HepG2 (cell line): ENCODE results near the gene CAMTA1. TPM values are rescaled to one million over a fixed set of nuclear protein-coding genes. Genes with fewer than 3 reads are reported as not detected.

Experiments
- ATAC-seq: fragments of 200-7000 bp; cut with Tn5 transposase; 3 replicates; pipeline ENCODE4 v1.9.1; 2020; ENCODE audit warnings: mild to moderate bottlenecking, moderate library complexity
- BruUV-seq: library from RNA; stranded (reverse); fragments of 400-500 nt; replicated peaks from 2 replicates; lab custom pipeline; 2021; lab: Mats Ljungman, UMichigan
- CTCF ChIA-PET: fragments of 300-600 bp; formaldehyde crosslinking; extraction: SDS; loops from one replicate; lab custom pipeline; 2021; ENCODE audit warnings: low total read pairs, inconsistent platforms, low intra/inter-chr PET ratio; lab: Yijun Ruan, JAX
- POLR2A ChIA-PET: fragments of 350-600 bp; sonication (Branson Sonifier 250); formaldehyde crosslinking; loops from one replicate; lab custom pipeline; 2020; ENCODE audit warnings: antibody characterized with exemption, inconsistent platforms; lab: Yijun Ruan, JAX
- DNase-seq: peaks from one replicate; pipeline ENCODE4 v3.0.0-alpha.2; 2015; ENCODE audit warnings: low spot score
- FAIRE-seq: peaks from 3 replicates; lab custom pipeline; 2011; peaks lifted over from hg19 to GRCh38; lab: Jason Lieb, UNC
- H2AFZ ChIP-seq: one replicate; pipeline ENCODE4 v1.6.1; 2011; ENCODE audit warnings: low read length, inconsistent platforms
- H3K27ac ChIP-seq: fragments of 300-600 bp; 3 replicates; pipeline ENCODE4 v1.8.0; 2011; ENCODE audit warnings: mixed run types, mild to moderate bottlenecking, mixed read lengths, low read length, inconsistent platforms; ENCODE audit not compliant: insufficient read depth; ENCODE audit errors: extremely low read length
- H3K27me3 ChIP-seq, 2 experiments: fragments of 200-600 bp in 1 of 2; 2 replicates in 1 of 2; 3 replicates in 1 of 2; pipeline versions ENCODE4 v1.6.0 to v1.8.0; 2011; ENCODE audit warnings: low read length in 2 of 2, mild to moderate bottlenecking in 2 of 2, moderate library complexity in 2 of 2, inconsistent platforms in 1 of 2; ENCODE audit not compliant: insufficient read depth in 2 of 2, control insufficient read depth in 1 of 2
- H3K36me3 ChIP-seq, 2 experiments: fragments of 200-600 bp in 1 of 2; replicated peaks in 1 of 2; 2 replicates in 1 of 2; 3 replicates in 1 of 2; pipeline versions ENCODE4 v1.5.1 to v1.8.0; 2011; ENCODE audit warnings: low read length in 2 of 2, inconsistent platforms in 1 of 2; ENCODE audit not compliant: insufficient read depth in 2 of 2, control insufficient read depth in 1 of 2
- H3K4me1 ChIP-seq: 2 replicates; pipeline ENCODE4 v1.5.1; 2012; ENCODE audit warnings: low read length, inconsistent platforms; ENCODE audit not compliant: insufficient read depth
- H3K4me2 ChIP-seq: 2 replicates; pipeline ENCODE4 v1.6.0; 2011; ENCODE audit warnings: low read depth, low read length, inconsistent platforms
- H3K4me3 ChIP-seq, 3 experiments: fragments of 200-600 bp in 1 of 3; sonication (generic), shearing (Covaris generic) in 1 of 3; replicated peaks in 1 of 3; 2 replicates each; pipeline ENCODE4 v1.5.1; 2011 to 2016; ENCODE audit warnings: low read length in 3 of 3, inconsistent platforms in 2 of 3, low read depth in 2 of 3, mild to moderate bottlenecking in 2 of 3, control low read depth in 1 of 3, mixed read lengths in 1 of 3; ENCODE audit not compliant: insufficient read depth in 1 of 3
- H3K79me2 ChIP-seq: one replicate; pipeline ENCODE4 v1.6.1; 2011; ENCODE audit warnings: low read length, inconsistent platforms; ENCODE audit not compliant: insufficient read depth
- H3K9ac ChIP-seq: 2 replicates; pipeline ENCODE4 v1.6.0; 2011; ENCODE audit warnings: mild to moderate bottlenecking, low read depth, low read length, inconsistent platforms; ENCODE audit not compliant: insufficient read depth
- H3K9me3 ChIP-seq: 2 replicates; pipeline ENCODE4 v1.5.1; 2012; ENCODE audit warnings: mild to moderate bottlenecking, low read length
- H4K20me1 ChIP-seq: 2 replicates; pipeline ENCODE4 v1.6.0; 2011; ENCODE audit warnings: inconsistent platforms, mild to moderate bottlenecking, low read length, moderate library complexity; ENCODE audit not compliant: insufficient read depth
- ELF3 ChIP-seq: IDR thresholded peaks from 2 replicates; pipeline ENCODE4 v1.6.1; 2016; ENCODE audit warnings: missing genetic modification reagents, missing compliant biosample characterization
- HMG20A ChIP-seq: IDR thresholded peaks from 2 replicates; pipeline ENCODE4 v1.6.1; 2016; ENCODE audit warnings: borderline replicate concordance
- MIER2 ChIP-seq: IDR thresholded peaks from 2 replicates; pipeline ENCODE4 v1.6.1; 2016; ENCODE audit warnings: missing biosample characterization, missing genetic modification reagents
- NFKB2 ChIP-seq: sonication (generic); formaldehyde crosslinking; IDR thresholded peaks from 2 replicates; pipeline ENCODE4 v1.4.0; 2020; ENCODE audit warnings: missing genetic modification reagents, borderline replicate concordance
- PPARG ChIP-seq: conservative IDR thresholded peaks from 2 replicates; pipeline ENCODE4 v1.6.1; 2016; ENCODE audit warnings: missing biosample characterization, missing genetic modification reagents
- SCMH1 ChIP-seq: sonication (generic); formaldehyde crosslinking; IDR thresholded peaks from 2 replicates; pipeline ENCODE4 v1.9.0; 2021; ENCODE audit warnings: missing genetic modification reagents, mild to moderate bottlenecking, borderline replicate concordance
- SNAI1 ChIP-seq: sonication (generic); formaldehyde crosslinking; IDR thresholded peaks from 2 replicates; pipeline ENCODE4 v1.5.0; 2020; ENCODE audit warnings: mild to moderate bottlenecking, missing genetic modification reagents, borderline replicate concordance
- SRY ChIP-seq: sonication (generic); formaldehyde crosslinking; IDR thresholded peaks from 2 replicates; pipeline ENCODE4 v1.8.0; 2022; ENCODE audit warnings: mild to moderate bottlenecking, missing genetic modification reagents
- ZNF746 ChIP-seq: sonication (generic); formaldehyde crosslinking; IDR thresholded peaks from 2 replicates; pipeline ENCODE4 v1.8.0; 2022; ENCODE audit warnings: mild to moderate bottlenecking, missing genetic modification reagents
- WGBS: methylation state at CpG from one replicate; pipeline ENCODE4 v1.1.6; 2017; ENCODE audit warnings: low lambda C conversion rate; 5-methylcytosine and 5-hydroxymethylcytosine counted together
- in situ Hi-C: cut with HindIII; loops from 2 replicates; pipeline ENCODE4 v1.10.0; 2017; ENCODE audit warnings: low pct_unique_long_range_greater_than_20kb; ENCODE audit not compliant: extremely low pct_ligation_motif_present
- intact Hi-C: fragments of 100-400 bp; cut with micrococcal nuclease; formaldehyde crosslinking; loops from one replicate; pipeline ENCODE4 v1.10.0; 2022; ENCODE audit not compliant: unreplicated experiment
- polyA plus RNA-seq, 8 experiments: library from polyadenylated mRNA; depleted of rRNA in 3 of 8; stranded (reverse) in 7 of 8; unstranded in 1 of 8; fragments of >200 nt; fragmentation: Illumina TruSeq in 4 of 8; extraction: Trizol in 4 of 8; gene quantifications; 2 replicates each; pipeline versions ENCODE4 v1.2.1 to v1.2.3, GENCODE V29; 2011 to 2016; ENCODE audit warnings: low read depth in 4 of 8, missing spikeins in 1 of 8, mixed read lengths in 1 of 8; ENCODE audit not compliant: insufficient read depth in 1 of 8
- total RNA-seq, 5 experiments: library from RNA; depleted of rRNA; stranded (reverse); fragments of >200 nt; fragmentation: Illumina TruSeq; extraction: Trizol; gene quantifications; 2 replicates each; pipeline ENCODE4 v1.2.3, GENCODE V29; 2016; ENCODE audit warnings: low read depth in 1 of 5
- TF ChIP-seq, protein P1 (sequence below): fragments of 450-650 bp; IDR thresholded peaks from 2 replicates; pipeline ENCODE4 v1.6.1; 2017
- TF ChIP-seq, protein P2 (sequence below): sonication (generic); formaldehyde crosslinking; IDR thresholded peaks from 2 replicates; pipeline ENCODE4 v1.9.0; 2022; ENCODE audit warnings: low read depth, missing genetic modification reagents
- TF ChIP-seq, protein P3 (sequence below): sonication (generic); formaldehyde crosslinking; IDR thresholded peaks from 2 replicates; pipeline ENCODE4 v1.5.0; 2020; ENCODE audit warnings: mild to moderate bottlenecking, missing genetic modification reagents, borderline replicate concordance

CAMTA1 gene
- total and polyA plus RNA-seq, 2 of the 13 experiments (the other 11 are each of a cell fraction or from before 2014, with no cell fraction given) = 25.0 to 36.4 TPM

DNA sequence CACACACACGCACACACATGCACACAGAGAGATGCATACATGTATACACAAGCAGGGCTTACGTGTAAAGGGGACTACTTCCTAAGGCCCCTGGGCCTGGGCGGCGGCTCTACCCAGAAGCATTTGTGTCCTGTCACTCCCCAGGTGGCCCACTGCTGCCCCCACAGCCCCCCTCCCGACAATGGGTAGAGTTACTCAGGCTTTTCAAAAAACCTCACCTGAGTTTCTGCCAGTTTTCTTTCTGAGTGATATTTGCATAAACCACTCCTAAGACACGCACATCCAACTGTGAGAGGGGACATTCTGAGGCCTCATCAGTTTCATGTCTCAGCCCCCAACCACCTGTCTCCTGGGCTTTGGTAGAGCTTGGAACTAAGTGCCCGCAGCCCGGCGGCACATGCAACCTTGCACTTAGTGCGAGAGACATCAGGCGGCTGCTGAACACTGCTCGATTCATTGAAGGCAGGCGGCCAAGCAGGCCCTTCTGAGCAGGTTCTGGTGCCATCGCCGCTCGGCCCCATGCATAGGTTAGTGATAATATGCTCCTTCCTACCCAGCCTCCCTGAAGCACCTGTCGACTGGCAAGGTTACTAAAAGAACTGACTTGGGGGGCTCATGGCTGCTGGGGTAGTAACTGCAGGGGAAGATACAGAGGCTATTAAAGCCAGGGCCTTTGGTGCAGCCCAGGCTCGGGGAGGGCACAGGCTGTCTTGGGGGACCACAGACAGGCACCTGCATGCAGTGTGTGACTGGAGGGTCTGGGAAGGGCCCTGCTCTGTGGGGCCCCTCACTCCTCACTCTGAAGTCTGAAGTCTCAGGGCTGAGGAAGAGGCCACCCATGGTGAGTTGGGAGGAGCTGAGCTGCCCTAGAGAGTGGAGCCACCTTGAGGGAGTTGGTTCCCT lies 621.6 kb downstream of the CAMTA1 start (continued):
- no peak for TF ChIP-seq PPARG (CRISPR knock-in tag)
- TF ChIP-seq SNAI1 (CRISPR knock-in tag) = no peak
- TF ChIP-seq, protein P1, sequence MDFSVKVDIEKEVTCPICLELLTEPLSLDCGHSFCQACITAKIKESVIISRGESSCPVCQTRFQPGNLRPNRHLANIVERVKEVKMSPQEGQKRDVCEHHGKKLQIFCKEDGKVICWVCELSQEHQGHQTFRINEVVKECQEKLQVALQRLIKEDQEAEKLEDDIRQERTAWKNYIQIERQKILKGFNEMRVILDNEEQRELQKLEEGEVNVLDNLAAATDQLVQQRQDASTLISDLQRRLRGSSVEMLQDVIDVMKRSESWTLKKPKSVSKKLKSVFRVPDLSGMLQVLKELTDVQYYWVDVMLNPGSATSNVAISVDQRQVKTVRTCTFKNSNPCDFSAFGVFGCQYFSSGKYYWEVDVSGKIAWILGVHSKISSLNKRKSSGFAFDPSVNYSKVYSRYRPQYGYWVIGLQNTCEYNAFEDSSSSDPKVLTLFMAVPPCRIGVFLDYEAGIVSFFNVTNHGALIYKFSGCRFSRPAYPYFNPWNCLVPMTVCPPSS = no peak
- TF ChIP-seq HMG20A (CRISPR knock-in tag) = no peak
- TF ChIP-seq, protein P2, sequence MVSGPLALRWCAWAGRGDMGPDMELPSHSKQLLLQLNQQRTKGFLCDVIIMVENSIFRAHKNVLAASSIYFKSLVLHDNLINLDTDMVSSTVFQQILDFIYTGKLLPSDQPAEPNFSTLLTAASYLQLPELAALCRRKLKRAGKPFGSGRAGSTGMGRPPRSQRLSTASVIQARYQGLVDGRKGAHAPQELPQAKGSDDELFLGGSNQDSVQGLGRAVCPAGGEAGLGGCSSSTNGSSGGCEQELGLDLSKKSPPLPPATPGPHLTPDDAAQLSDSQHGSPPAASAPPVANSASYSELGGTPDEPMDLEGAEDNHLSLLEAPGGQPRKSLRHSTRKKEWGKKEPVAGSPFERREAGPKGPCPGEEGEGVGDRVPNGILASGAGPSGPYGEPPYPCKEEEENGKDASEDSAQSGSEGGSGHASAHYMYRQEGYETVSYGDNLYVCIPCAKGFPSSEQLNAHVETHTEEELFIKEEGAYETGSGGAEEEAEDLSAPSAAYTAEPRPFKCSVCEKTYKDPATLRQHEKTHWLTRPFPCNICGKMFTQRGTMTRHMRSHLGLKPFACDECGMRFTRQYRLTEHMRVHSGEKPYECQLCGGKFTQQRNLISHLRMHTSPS = no peak
- no peak for TF ChIP-seq ELF3 (CRISPR knock-in tag)

DNA sequence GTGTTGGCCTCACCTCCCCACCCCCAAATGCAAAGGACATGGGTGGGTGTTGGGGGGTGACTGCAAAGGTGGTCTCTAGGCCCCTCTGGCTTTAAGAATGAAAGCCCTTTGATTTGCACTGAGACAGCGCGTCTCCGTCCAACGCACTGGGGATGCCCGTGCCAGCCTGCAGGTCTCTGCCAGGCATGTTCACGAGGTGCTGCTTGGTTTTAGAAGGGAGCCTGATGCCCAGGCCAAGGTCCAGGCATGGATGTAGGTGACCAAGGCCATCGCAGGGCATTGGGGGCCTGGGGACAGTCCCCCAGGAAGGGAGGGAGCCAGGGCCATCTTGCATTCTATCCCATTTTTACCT lies 622.3 kb downstream of the CAMTA1 start:
- in situ Hi-C loops = no loop called here
- H3K4me3 ChIP-seq = no peak overlapping the region
- FAIRE-seq = no peak
- ChIA-PET CTCF (no interaction called here), POLR2A (no interaction called here)
- H3K79me2 ChIP-seq = no peaks in the 10 kb centered on the region
- no peak for ATAC-seq
- no peaks in the 10 kb centered on the region for H4K20me1 ChIP-seq
- no peak overlapping the region for H3K27ac ChIP-seq
- no CpG with 5 or more reads among the region's 7 CpGs for WGBS
- no peaks in the 10 kb centered on the region for H3K9me3 ChIP-seq
- no peak overlapping the region for H3K4me2 ChIP-seq
- no TSS peak for BruUV-seq
- no peak overlapping the region for H2AFZ ChIP-seq
- peaks cover under 1 to 2% of the 10 kb centered on the region in 2 experiments; a peak in 1 of 5 replicates for H3K27me3 ChIP-seq
- H3K4me1 ChIP-seq = no peaks in the 10 kb centered on the region
- no peaks in the 10 kb centered on the region for H3K36me3 ChIP-seq
- DNase-seq = no peak
- intact Hi-C loops = no loop called here
- no peak overlapping the region for H3K9ac ChIP-seq
- TF ChIP-seq SCMH1 = no peak
- no peak for TF ChIP-seq MIER2 (CRISPR knock-in tag)
- TF ChIP-seq, protein P3, sequence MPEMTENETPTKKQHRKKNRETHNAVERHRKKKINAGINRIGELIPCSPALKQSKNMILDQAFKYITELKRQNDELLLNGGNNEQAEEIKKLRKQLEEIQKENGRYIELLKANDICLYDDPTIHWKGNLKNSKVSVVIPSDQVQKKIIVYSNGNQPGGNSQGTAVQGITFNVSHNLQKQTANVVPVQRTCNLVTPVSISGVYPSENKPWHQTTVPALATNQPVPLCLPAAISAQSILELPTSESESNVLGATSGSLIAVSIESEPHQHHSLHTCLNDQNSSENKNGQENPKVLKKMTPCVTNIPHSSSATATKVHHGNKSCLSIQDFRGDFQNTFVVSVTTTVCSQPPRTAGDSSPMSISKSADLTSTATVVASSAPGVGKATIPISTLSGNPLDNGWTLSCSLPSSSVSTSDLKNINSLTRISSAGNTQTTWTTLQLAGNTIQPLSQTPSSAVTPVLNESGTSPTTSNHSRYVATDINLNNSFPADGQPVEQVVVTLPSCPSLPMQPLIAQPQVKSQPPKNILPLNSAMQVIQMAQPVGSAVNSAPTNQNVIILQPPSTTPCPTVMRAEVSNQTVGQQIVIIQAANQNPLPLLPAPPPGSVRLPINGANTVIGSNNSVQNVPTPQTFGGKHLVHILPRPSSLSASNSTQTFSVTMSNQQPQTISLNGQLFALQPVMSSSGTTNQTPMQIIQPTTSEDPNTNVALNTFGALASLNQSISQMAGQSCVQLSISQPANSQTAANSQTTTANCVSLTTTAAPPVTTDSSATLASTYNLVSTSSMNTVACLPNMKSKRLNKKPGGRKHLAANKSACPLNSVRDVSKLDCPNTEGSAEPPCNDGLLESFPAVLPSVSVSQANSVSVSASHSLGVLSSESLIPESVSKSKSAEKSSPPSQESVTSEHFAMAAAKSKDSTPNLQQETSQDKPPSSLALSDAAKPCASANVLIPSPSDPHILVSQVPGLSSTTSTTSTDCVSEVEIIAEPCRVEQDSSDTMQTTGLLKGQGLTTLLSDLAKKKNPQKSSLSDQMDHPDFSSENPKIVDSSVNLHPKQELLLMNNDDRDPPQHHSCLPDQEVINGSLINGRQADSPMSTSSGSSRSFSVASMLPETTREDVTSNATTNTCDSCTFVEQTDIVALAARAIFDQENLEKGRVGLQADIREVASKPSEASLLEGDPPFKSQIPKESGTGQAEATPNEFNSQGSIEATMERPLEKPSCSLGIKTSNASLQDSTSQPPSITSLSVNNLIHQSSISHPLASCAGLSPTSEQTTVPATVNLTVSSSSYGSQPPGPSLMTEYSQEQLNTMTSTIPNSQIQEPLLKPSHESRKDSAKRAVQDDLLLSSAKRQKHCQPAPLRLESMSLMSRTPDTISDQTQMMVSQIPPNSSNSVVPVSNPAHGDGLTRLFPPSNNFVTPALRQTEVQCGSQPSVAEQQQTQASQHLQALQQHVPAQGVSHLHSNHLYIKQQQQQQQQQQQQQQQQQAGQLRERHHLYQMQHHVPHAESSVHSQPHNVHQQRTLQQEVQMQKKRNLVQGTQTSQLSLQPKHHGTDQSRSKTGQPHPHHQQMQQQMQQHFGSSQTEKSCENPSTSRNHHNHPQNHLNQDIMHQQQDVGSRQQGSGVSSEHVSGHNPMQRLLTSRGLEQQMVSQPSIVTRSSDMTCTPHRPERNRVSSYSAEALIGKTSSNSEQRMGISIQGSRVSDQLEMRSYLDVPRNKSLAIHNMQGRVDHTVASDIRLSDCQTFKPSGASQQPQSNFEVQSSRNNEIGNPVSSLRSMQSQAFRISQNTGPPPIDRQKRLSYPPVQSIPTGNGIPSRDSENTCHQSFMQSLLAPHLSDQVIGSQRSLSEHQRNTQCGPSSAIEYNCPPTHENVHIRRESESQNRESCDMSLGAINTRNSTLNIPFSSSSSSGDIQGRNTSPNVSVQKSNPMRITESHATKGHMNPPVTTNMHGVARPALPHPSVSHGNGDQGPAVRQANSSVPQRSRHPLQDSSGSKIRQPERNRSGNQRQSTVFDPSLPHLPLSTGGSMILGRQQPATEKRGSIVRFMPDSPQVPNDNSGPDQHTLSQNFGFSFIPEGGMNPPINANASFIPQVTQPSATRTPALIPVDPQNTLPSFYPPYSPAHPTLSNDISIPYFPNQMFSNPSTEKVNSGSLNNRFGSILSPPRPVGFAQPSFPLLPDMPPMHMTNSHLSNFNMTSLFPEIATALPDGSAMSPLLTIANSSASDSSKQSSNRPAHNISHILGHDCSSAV (CRISPR knock-in tag) = no peak
- no peak for TF ChIP-seq ZNF746 (CRISPR knock-in tag)
- TF ChIP-seq NFKB2 (CRISPR knock-in tag) = no peak
- TF ChIP-seq SRY (CRISPR knock-in tag) = no peak
